Neural cell (in vitro differentiated cells): Measurements from ENCODE around the gene ARHGAP10.

Experiments
- EZH2 ChIP-seq: fragments of 200-600, 300-800 bp; shearing (Covaris generic), sonication (generic); IDR thresholded peaks from 2 replicates; pipeline ENCODE4 v1.6.1; 2014; ENCODE audit warnings: antibody characterized with exemption, low read length, borderline replicate concordance, mild to moderate bottlenecking; ENCODE audit not compliant: insufficient read depth, poor library complexity, severe bottlenecking
- TAF1 ChIP-seq: IDR thresholded peaks from 2 replicates; pipeline ENCODE4 v1.6.1; 2012; ENCODE audit warnings: low read depth
- TF ChIP-seq, protein P1 (sequence below): fragments of 450-650 bp; IDR thresholded peaks from 2 replicates; pipeline ENCODE4 v1.5.1; 2014; ENCODE audit warnings: antibody characterized with exemption, mild to moderate bottlenecking, moderate library complexity; ENCODE audit not compliant: poor library complexity, severe bottlenecking

DNA sequence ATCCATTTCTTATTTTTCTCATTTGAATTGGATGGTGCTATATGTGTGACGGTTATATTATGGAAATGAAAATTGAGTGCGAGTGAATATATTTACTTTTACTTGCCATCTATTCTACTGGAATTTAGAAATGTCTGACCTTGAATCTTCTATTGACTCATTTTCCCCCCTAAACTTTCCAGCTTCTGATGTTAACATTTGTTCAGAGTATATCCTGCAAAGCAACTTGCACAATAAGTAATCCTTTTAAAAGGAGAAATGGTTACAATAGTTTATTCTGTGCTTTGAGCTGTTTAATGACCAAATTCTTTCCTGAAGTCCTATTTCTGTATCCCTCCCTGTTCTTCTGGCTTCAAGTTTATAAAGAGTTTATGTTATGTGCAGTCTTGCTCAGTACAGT, 116.7 kb downstream of the ARHGAP10 start:
- TF ChIP-seq, protein P1, sequence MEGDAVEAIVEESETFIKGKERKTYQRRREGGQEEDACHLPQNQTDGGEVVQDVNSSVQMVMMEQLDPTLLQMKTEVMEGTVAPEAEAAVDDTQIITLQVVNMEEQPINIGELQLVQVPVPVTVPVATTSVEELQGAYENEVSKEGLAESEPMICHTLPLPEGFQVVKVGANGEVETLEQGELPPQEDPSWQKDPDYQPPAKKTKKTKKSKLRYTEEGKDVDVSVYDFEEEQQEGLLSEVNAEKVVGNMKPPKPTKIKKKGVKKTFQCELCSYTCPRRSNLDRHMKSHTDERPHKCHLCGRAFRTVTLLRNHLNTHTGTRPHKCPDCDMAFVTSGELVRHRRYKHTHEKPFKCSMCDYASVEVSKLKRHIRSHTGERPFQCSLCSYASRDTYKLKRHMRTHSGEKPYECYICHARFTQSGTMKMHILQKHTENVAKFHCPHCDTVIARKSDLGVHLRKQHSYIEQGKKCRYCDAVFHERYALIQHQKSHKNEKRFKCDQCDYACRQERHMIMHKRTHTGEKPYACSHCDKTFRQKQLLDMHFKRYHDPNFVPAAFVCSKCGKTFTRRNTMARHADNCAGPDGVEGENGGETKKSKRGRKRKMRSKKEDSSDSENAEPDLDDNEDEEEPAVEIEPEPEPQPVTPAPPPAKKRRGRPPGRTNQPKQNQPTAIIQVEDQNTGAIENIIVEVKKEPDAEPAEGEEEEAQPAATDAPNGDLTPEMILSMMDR: no peak
- no peak for TF ChIP-seq TAF1
- TF ChIP-seq EZH2: no peak
